BLaER1 (cell line): ENCODE data around the gene HECTD4.
"Not testable (repeated sequence)": the region's sequence is repeated elsewhere in the genome, so short reads cannot be mapped to it uniquely, and the experiment has no call there.

Experiments
- H3K27ac ChIP-seq: shearing (Covaris generic); formaldehyde crosslinking; 2 replicates; pipeline ENCODE4 v1.8.1; 2022
- H3K27me3 ChIP-seq: shearing (Covaris generic); formaldehyde crosslinking; 2 replicates; pipeline ENCODE4 v1.8.1; 2022
- H3K36me3 ChIP-seq: shearing (Covaris generic); formaldehyde crosslinking; 2 replicates; pipeline ENCODE4 v1.8.1; 2022
- H3K4me1 ChIP-seq: shearing (Covaris generic); formaldehyde crosslinking; 2 replicates; pipeline ENCODE4 v1.8.1; 2022
- H3K4me2 ChIP-seq: shearing (Covaris generic); formaldehyde crosslinking; 2 replicates; pipeline ENCODE4 v1.8.1; 2022
- H3K4me3 ChIP-seq: shearing (Covaris generic); formaldehyde crosslinking; 2 replicates; pipeline ENCODE4 v1.8.1; 2022
- H3K9ac ChIP-seq: shearing (Covaris generic); formaldehyde crosslinking; 2 replicates; pipeline ENCODE4 v1.8.1; 2022
- H3K9me3 ChIP-seq: shearing (Covaris generic); formaldehyde crosslinking; 2 replicates; pipeline ENCODE4 v1.8.1; 2022
- H4K20me1 ChIP-seq: shearing (Covaris generic); formaldehyde crosslinking; 2 replicates; pipeline ENCODE4 v1.8.1; 2022
- Cebpa-rat ChIP-seq: shearing (Covaris generic); IDR thresholded peaks from 2 replicates; pipeline ENCODE4 v1.8.1; 2022

HECTD4 gene

DNA sequence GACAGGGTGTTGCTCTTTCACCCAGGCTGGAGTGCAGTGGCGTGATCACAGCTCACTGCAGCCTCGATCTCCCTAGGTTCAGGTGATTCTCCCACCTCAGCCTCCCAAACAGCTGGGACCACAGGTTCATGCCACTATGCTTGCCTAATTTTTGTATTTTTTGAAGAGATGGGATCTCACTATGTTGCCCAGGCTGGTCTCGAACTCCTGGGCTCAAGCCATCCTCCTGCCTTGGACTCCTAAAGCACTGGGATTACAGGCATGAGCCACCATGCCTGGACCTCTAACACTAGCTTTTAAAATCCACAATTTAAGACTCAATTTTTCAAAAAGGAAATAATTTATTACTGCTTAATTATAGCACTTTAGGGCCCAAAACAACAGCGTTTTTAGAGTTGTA lies 149.0 kb downstream of the HECTD4 start:
- Histone ChIP-seq H3K4me2 (no peak overlapping the region), H3K36me3 (peaks cover 95% of the 10 kb centered on the region), H3K27me3 (no peaks in the 10 kb centered on the region), H3K4me1 (no peaks in the 10 kb centered on the region), H4K20me1 (no peaks in the 10 kb centered on the region), H3K4me3 (no peak overlapping the region), H3K27ac (no peak overlapping the region), H3K9me3 (no peaks in the 10 kb centered on the region), H3K9ac (no peak overlapping the region)
- no peak for TF ChIP-seq Cebpa-rat

DNA sequence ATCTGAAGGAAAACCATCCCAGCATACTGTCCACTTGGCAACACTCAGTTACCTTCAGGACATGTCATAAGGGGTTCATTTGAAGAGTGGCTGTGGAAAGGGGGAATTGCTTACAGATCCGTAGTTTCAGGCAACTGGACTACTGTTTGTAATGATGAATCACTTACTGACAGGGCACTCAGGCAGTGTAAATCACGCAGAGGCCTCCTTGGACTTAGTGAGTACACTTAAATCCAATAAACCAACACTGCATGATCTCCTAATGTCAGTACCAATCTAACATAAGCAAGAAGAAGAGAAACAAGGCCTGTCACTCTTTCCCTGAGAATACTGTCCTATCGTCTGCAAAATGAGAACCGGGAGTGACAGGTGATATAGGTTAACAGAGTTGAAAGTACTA lies 152.1 kb downstream of the HECTD4 start:
- no peaks in the 10 kb centered on the region for H3K9me3 ChIP-seq
- H3K4me1 ChIP-seq: no peaks in the 10 kb centered on the region
- H4K20me1 ChIP-seq: no peaks in the 10 kb centered on the region
- TF ChIP-seq Cebpa-rat: no peak
- no peaks in the 10 kb centered on the region for H3K27me3 ChIP-seq
- H3K9ac ChIP-seq: no peak overlapping the region
- H3K4me3 ChIP-seq: no peak overlapping the region
- peaks cover 94% of the 10 kb centered on the region for H3K36me3 ChIP-seq
- no peak overlapping the region for H3K4me2 ChIP-seq
- no peak overlapping the region for H3K27ac ChIP-seq

DNA sequence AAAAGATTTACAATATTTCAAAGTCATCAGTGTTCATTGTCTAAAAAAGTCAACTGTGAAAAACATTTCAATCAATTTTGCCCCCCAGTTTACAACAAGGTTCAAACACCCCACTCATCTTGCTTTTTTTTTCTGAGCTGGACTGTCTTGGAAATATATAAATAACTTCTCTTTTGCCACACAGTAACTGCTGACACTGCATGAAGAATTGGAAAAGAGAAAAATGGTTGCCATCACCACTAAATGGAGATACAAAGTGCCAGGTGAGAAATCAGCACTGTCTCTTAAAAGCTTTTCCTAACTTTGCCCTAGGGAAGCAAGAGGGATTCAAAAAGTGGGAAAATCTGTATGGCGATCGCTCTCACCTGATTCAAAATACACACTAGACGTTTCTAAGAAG lies 155.5 kb downstream of the HECTD4 start:
- H3K9me3 ChIP-seq: no peaks in the 10 kb centered on the region
- H3K27me3 ChIP-seq: no peaks in the 10 kb centered on the region
- TF ChIP-seq Cebpa-rat: no peak
- no peak overlapping the region for H3K4me3 ChIP-seq
- H3K27ac ChIP-seq: no peak overlapping the region
- peaks cover 91% of the 10 kb centered on the region for H3K36me3 ChIP-seq
- H3K4me2 ChIP-seq: no peak overlapping the region
- no peaks in the 10 kb centered on the region for H4K20me1 ChIP-seq
- no peak overlapping the region for H3K9ac ChIP-seq
- H3K4me1 ChIP-seq: no peaks in the 10 kb centered on the region

DNA sequence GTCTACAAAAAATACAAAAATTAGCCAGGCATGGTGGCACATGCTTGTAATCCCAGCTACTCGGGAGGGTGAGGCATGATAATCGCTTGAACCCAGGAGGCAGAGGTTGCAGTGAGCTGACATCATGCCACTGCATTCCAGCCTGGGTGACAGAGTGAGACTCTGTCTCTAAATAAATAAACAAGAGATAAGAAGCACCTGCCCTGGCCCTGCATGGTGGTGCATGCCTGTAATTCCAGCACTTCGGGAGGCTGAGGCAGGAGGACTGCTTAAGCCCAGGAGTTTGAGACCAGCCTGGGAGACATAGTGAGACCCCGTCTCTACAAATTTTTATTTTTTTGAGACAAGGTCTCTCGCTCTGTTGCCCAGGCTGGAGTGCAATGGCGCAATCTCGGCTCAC lies 161.6 kb downstream of the HECTD4 start:
- not testable (repeated sequence) for H3K9ac ChIP-seq, H3K27ac ChIP-seq, H3K4me2 ChIP-seq, H3K9me3 ChIP-seq, H3K27me3 ChIP-seq, H3K4me3 ChIP-seq, H4K20me1 ChIP-seq, H3K4me1 ChIP-seq
- H3K36me3 ChIP-seq: peaks cover 88% of the 10 kb centered on the region

DNA sequence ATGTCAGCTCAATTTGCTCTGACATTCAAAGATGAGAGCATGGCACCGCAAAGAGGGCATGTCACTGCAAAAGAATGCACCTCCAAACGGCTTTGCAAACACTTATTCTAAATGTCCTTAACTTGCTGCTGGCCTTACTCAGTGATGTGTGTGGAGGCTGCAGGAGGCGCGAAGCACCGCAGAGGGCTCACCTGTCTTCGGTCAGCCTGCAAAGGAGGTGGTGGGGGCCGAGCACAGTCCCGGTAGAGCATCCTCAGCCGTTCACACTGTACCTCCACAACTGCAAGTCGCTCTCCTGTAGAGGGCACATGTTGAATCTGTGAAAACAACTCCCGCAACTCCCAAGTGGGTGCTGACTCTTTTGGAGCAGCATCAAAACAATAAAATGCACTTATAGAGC lies 163.0 kb downstream of the HECTD4 start:
- TF ChIP-seq Cebpa-rat: no peak

DNA sequence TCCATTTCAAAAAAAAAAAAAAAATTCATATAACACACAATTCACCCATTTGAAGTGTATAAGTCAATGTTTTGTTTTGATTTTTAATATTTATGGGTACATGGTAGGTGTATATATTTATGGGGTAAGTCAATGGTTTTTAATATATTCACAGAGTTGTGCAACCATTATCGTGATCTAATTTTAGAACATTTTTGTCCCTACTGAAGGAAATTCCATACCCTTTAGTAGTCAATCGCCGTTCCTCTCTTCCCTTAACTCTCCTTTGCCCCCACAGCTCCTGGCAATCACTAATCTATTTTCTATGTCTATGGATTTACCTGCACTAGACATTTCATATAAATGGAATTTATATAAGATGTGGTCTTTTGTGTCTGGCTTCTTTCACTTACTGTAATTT lies 164.1 kb downstream of the HECTD4 start:
- peaks cover 93% of the 10 kb centered on the region for H3K36me3 ChIP-seq
- no peaks in the 10 kb centered on the region for H3K9me3 ChIP-seq
- no peak overlapping the region for H3K4me2 ChIP-seq
- no peaks in the 10 kb centered on the region for H3K27me3 ChIP-seq
- H4K20me1 ChIP-seq: no peaks in the 10 kb centered on the region
- TF ChIP-seq Cebpa-rat: no peak
- H3K9ac ChIP-seq: no peak overlapping the region
- no peaks in the 10 kb centered on the region for H3K4me1 ChIP-seq
- H3K27ac ChIP-seq: no peak overlapping the region
- H3K4me3 ChIP-seq: no peak overlapping the region

More for the DNA sequence above, 163.0 kb downstream of the HECTD4 start:
- Histone ChIP-seq H3K4me1 (no peaks in the 10 kb centered on the region), H3K36me3 (peaks cover 89% of the 10 kb centered on the region), H3K4me2 (no peak overlapping the region), H3K9ac (no peak overlapping the region), H3K9me3 (no peaks in the 10 kb centered on the region), H4K20me1 (no peaks in the 10 kb centered on the region), H3K4me3 (no peak overlapping the region), H3K27ac (no peak overlapping the region), H3K27me3 (no peaks in the 10 kb centered on the region)

DNA sequence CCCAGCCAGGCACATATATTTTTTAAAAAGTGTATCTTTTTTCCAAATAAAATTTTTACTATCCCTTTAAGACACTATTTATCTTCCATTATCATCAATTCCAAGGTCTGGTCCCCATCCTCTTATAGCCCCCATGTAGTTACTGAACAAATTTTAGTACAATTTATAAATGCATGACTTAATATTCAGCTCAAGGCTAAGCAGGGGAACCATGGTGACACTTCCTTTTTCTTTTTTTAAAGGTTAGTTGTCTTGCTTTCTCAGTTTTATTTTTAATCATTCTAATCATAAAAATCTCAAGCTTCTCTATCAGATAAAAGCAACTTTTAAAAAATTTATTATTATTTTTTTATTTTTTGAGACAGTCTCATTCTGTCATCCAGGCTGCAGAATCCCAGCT lies 164.6 kb downstream of the HECTD4 start:
- no peak overlapping the region for H3K9ac ChIP-seq
- no peak overlapping the region for H3K27ac ChIP-seq
- no peak overlapping the region for H3K4me2 ChIP-seq
- no peaks in the 10 kb centered on the region for H3K4me1 ChIP-seq
- no peaks in the 10 kb centered on the region for H3K27me3 ChIP-seq
- H3K4me3 ChIP-seq: no peak overlapping the region
- no peaks in the 10 kb centered on the region for H3K9me3 ChIP-seq
- no peaks in the 10 kb centered on the region for H4K20me1 ChIP-seq
- peaks cover 93% of the 10 kb centered on the region for H3K36me3 ChIP-seq
- TF ChIP-seq Cebpa-rat: no peak

DNA sequence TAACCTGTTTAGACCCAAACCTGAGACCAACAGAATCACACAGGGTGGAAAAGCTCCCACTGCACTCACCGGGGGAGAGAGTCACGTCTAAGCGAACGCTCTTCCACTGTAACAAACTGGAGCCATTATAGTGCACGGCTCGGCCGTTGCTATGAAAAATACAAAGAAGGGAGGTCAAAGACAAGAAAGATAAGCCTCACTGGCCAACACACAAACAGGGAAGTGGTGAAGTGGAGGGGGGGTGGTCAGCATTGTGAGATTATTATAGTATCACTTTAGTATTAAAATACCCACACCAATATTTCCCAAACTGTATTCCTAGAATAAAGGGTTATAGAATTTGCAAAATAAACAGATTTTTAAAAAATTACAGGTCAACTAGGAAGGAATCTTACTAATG lies 166.0 kb downstream of the HECTD4 start:
- no peak for TF ChIP-seq Cebpa-rat
- no peak overlapping the region for H3K9ac ChIP-seq
- H3K4me3 ChIP-seq: no peak overlapping the region
- H3K4me2 ChIP-seq: no peak overlapping the region
- no peak overlapping the region for H3K27ac ChIP-seq
- no peaks in the 10 kb centered on the region for H3K27me3 ChIP-seq
- H4K20me1 ChIP-seq: no peaks in the 10 kb centered on the region
- H3K4me1 ChIP-seq: no peaks in the 10 kb centered on the region
- peaks cover 95% of the 10 kb centered on the region for H3K36me3 ChIP-seq
- H3K9me3 ChIP-seq: no peaks in the 10 kb centered on the region

DNA sequence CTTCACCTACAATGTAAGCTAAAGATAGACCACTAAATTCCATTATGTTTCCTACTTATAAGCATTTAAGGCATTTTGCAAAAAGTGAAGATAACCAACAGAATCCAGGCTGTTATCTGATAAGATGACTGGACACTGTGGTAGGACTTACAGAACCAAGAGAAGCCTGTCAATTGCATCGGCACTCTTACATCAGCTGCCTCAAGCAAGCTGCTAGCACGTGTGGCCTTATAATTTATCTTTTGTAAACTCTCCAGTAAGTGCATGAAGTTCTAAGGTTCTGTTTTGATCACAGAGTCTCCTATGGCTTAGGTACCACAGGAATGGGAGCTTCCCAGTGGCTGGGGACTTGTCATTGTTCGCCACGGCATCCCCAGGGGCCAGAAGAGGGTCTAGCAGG lies 168.2 kb downstream of the HECTD4 start:
- no peak overlapping the region for H3K4me3 ChIP-seq
- no peaks in the 10 kb centered on the region for H3K9me3 ChIP-seq
- TF ChIP-seq Cebpa-rat: no peak

DNA sequence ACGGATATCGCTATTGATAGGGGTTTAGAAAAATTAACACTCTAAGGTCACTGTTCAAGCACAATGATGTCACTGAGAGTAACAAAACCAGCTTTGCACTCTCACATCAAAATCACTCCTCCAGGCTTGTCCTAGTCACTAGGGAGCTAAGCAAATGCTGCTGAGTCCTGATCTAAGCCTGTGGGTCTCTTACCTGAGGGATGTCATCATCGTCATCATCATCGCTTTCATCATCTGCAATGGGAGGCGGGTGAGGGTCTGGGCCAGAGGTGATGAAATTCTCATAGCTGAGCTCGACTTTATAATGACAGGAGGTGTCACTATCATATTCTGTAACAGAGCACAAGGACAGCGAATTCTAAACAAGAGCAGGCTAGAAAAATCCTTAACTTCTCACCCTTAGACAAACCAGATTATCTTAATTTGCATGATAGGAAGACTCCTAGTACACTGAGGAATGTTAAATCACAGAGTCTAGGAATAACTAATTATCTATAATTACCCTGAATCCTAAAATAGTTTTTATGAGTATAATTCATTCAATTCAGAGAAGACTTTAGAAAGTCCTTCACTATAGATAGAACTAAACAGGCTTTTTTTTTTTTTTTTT lies 173.8 kb downstream of the HECTD4 start:
- H3K9ac ChIP-seq: no peak overlapping the region
- no peaks in the 10 kb centered on the region for H3K27me3 ChIP-seq
- no peaks in the 10 kb centered on the region for H3K4me1 ChIP-seq
- H3K27ac ChIP-seq: no peak overlapping the region
- H3K9me3 ChIP-seq: no peaks in the 10 kb centered on the region
- TF ChIP-seq Cebpa-rat: no peak
- no peak overlapping the region for H3K4me3 ChIP-seq
- no peak overlapping the region for H3K4me2 ChIP-seq
- peaks cover 99% of the 10 kb centered on the region for H3K36me3 ChIP-seq
- no peaks in the 10 kb centered on the region for H4K20me1 ChIP-seq

More for the DNA sequence above, 168.2 kb downstream of the HECTD4 start:
- H3K27me3 ChIP-seq: no peaks in the 10 kb centered on the region
- H3K36me3 ChIP-seq: peaks cover 96% of the 10 kb centered on the region
- no peak overlapping the region for H3K27ac ChIP-seq
- H3K4me2 ChIP-seq: no peak overlapping the region
- H4K20me1 ChIP-seq: no peaks in the 10 kb centered on the region
- H3K9ac ChIP-seq: no peak overlapping the region
- H3K4me1 ChIP-seq: no peaks in the 10 kb centered on the region

DNA sequence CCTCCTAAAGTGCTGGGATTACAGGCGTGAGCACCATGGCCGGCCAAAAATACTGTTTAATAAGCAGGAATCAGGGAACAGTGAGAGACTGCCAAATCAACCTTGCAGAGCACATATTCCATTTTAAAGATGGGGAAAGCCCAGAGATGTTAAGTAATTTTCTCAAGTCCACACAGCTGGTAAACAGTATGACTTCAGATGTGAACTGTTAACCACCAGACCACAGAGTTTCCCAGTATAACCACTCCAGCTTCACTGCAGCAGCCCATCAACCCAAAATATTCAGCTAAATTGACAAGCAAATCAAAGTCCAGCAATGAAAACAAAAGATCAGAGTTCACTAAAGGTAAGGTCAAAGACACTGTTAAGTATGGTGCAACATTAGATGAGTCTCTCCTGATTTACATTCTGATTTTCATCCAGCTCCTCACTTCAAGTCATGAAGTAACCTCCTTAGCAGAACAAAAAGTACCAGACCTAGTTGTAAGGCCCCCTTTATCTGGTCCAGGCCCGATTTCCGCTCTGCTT lies 174.8 kb downstream of the HECTD4 start:
- no peak overlapping the region for H3K4me3 ChIP-seq
- H4K20me1 ChIP-seq: no peaks in the 10 kb centered on the region
- no peak overlapping the region for H3K4me2 ChIP-seq
- H3K27me3 ChIP-seq: no peaks in the 10 kb centered on the region
- H3K9ac ChIP-seq: no peak overlapping the region
- no peaks in the 10 kb centered on the region for H3K4me1 ChIP-seq
- no peaks in the 10 kb centered on the region for H3K9me3 ChIP-seq
- peaks cover 100% of the 10 kb centered on the region for H3K36me3 ChIP-seq
- no peak overlapping the region for H3K27ac ChIP-seq
- no peak for TF ChIP-seq Cebpa-rat
